22Rv1 (cell line): ENCODE results near the gene GNAT2.

Experiments used
- ZFX ChIP-seq: fragments of 450-650 bp; IDR thresholded peaks from 2 replicates; pipeline ENCODE4 v1.6.1; 2017; ENCODE audit warnings: antibody characterized with exemption, borderline replicate concordance
- TF ChIP-seq, protein P1 (sequence below): fragments of 450-650 bp; IDR thresholded peaks from 2 replicates; pipeline ENCODE4 v1.5.1; 2017; ENCODE audit warnings: mild to moderate bottlenecking

GRCh38 chr1:109620841-109621286 is 1.4 kb upstream of the GNAT2 start:
- TF ChIP-seq, protein P1, sequence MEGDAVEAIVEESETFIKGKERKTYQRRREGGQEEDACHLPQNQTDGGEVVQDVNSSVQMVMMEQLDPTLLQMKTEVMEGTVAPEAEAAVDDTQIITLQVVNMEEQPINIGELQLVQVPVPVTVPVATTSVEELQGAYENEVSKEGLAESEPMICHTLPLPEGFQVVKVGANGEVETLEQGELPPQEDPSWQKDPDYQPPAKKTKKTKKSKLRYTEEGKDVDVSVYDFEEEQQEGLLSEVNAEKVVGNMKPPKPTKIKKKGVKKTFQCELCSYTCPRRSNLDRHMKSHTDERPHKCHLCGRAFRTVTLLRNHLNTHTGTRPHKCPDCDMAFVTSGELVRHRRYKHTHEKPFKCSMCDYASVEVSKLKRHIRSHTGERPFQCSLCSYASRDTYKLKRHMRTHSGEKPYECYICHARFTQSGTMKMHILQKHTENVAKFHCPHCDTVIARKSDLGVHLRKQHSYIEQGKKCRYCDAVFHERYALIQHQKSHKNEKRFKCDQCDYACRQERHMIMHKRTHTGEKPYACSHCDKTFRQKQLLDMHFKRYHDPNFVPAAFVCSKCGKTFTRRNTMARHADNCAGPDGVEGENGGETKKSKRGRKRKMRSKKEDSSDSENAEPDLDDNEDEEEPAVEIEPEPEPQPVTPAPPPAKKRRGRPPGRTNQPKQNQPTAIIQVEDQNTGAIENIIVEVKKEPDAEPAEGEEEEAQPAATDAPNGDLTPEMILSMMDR = no peak
- TF ChIP-seq ZFX = no peak
